Thymus (tissue), 14 donors: ENCODE data around the gene VAPB. TPM values are rescaled to one million over a fixed set of nuclear protein-coding genes. Genes with fewer than 3 reads are reported as not detected.

Experiments
- DNase-seq, 9 donors: peaks; one replicate each; pipeline ENCODE4 v3.0.0-alpha.2; 2013; ENCODE audit warnings: low spot score in 9 of 9, low read depth in 6 of 9, missing footprints in 1 of 9
- H3K27ac ChIP-seq, 2 donors: one replicate each; pipeline ENCODE4 v1.5.1; 2013; ENCODE audit warnings: control low read depth in 1 of 2, low read depth in 1 of 2, low read length in 1 of 2, mild to moderate bottlenecking in 1 of 2, moderate library complexity in 1 of 2
- H3K27me3 ChIP-seq, 2 donors: one replicate each; pipeline ENCODE4 v1.5.1; 2013; ENCODE audit warnings: low read length in 1 of 2; ENCODE audit not compliant: control insufficient read depth in 2 of 2, insufficient read depth in 1 of 2
- H3K36me3 ChIP-seq, 2 donors: one replicate each; pipeline ENCODE4 v1.5.1; 2013; ENCODE audit warnings: low read length in 1 of 2, mild to moderate bottlenecking in 1 of 2, moderate library complexity in 1 of 2; ENCODE audit not compliant: control insufficient read depth in 2 of 2, insufficient read depth in 2 of 2
- H3K4me1 ChIP-seq, 2 donors: one replicate each; pipeline ENCODE4 v1.5.1; 2013; ENCODE audit warnings: low read length in 2 of 2; ENCODE audit not compliant: control insufficient read depth in 2 of 2, insufficient read depth in 2 of 2
- H3K4me3 ChIP-seq, 2 donors: one replicate each; pipeline ENCODE4 v1.5.1; 2013; ENCODE audit warnings: low read length in 2 of 2, control low read depth in 1 of 2, mild to moderate bottlenecking in 1 of 2
- H3K9me3 ChIP-seq, 2 donors: one replicate each; pipeline ENCODE4 v1.5.1; 2013; ENCODE audit warnings: low read length in 1 of 2, mild to moderate bottlenecking in 1 of 2; ENCODE audit not compliant: control insufficient read depth in 2 of 2, insufficient read depth in 1 of 2
- WGBS: extraction: QIAGEN DNeasy Blood & Tissue Kit; methylation state at CpG from one replicate; pipeline ENCODE4 v1.1.7; 2013; 5-methylcytosine and 5-hydroxymethylcytosine counted together
- long read RNA-seq, 10 donors: transcript quantifications; one replicate each; lab custom pipeline, GENCODE V29; 2026
- polyA plus RNA-seq: library from polyadenylated mRNA; stranded (reverse); fragments of 200-250 nt; gene quantifications from one replicate; pipeline ENCODE4 v1.2.3, GENCODE V29; 2013
- total RNA-seq: library from RNA; stranded (reverse); fragments of 120-200 nt; gene quantifications from one replicate; pipeline ENCODE4 v1.2.4, GENCODE V29; 2013
- donor health status: healthy.

VAPB gene, protein sequence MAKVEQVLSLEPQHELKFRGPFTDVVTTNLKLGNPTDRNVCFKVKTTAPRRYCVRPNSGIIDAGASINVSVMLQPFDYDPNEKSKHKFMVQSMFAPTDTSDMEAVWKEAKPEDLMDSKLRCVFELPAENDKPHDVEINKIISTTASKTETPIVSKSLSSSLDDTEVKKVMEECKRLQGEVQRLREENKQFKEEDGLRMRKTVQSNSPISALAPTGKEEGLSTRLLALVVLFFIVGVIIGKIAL
- total RNA-seq (7.6 TPM), polyA plus RNA-seq (29.0 TPM)
- long read RNA-seq, donor 1 = 0 reads
- long read RNA-seq, donor 2, full-length matches to known transcripts = 11 of 11 reads
- long read RNA-seq, donor 2, partial matches to known transcripts = 0 of 11 reads
- long read RNA-seq, donor 2, other reads (novel, unspliced or antisense) = 0 of 11 reads
- long read RNA-seq, donor 3, full-length matches to known transcripts = 5 of 20 reads
- long read RNA-seq, donor 3, partial matches to known transcripts = 15 of 20 reads
- long read RNA-seq, donor 3, other reads (novel, unspliced or antisense) = 0 of 20 reads
- long read RNA-seq, donor 4, full-length matches to known transcripts = 6 of 6 reads
- long read RNA-seq, donor 4, partial matches to known transcripts = 0 of 6 reads
- long read RNA-seq, donor 4, other reads (novel, unspliced or antisense) = 0 of 6 reads
- long read RNA-seq, donor 5, full-length matches to known transcripts = 15 of 15 reads
- long read RNA-seq, donor 5, partial matches to known transcripts = 0 of 15 reads
- long read RNA-seq, donor 5, other reads (novel, unspliced or antisense) = 0 of 15 reads
- long read RNA-seq, donor 6, full-length matches to known transcripts = 8 of 37 reads
- long read RNA-seq, donor 6, partial matches to known transcripts = 29 of 37 reads
- long read RNA-seq, donor 6, other reads (novel, unspliced or antisense) = 0 of 37 reads
- long read RNA-seq, donor 7, full-length matches to known transcripts = 5 of 5 reads
- long read RNA-seq, donor 7, partial matches to known transcripts = 0 of 5 reads
- long read RNA-seq, donor 7, other reads (novel, unspliced or antisense) = 0 of 5 reads
- long read RNA-seq, donor 8, full-length matches to known transcripts = 7 of 7 reads
- long read RNA-seq, donor 8, partial matches to known transcripts = 0 of 7 reads
- long read RNA-seq, donor 8, other reads (novel, unspliced or antisense) = 0 of 7 reads
- long read RNA-seq, donor 9, full-length matches to known transcripts = 7 of 16 reads
- long read RNA-seq, donor 9, partial matches to known transcripts = 9 of 16 reads
- long read RNA-seq, donor 9, other reads (novel, unspliced or antisense) = 0 of 16 reads
- long read RNA-seq, donor 10, full-length matches to known transcripts = 12 of 12 reads
- long read RNA-seq, donor 10, partial matches to known transcripts = 0 of 12 reads
- long read RNA-seq, donor 10, other reads (novel, unspliced or antisense) = 0 of 12 reads

DNA sequence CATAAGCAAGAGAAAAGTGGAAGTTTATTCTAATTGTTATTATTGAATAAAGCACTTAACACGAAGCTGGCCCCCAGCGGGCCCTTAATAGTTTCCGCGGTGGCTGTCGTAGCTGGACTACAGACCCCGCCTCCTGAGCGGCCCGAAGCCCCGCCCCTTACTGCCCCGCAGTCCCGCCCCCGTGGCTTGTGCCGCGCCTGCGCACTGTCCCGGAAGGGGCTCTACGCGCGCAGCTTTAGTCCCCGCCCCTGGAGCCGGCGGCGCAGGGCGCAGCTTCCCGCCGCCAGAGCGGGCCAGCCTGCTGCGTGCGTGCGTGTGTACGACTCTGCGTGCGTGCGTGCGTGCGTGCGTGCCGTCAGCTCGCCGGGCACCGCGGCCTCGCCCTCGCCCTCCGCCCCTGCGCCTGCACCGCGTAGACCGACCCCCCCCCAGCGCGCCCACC is at the start of gene VAPB:
Gene VAPB, plus strand, starts transcription at position 348 of the 442 bp plus-strand sequence. CDS start 231 bp downstream, outside the sequence.
- H3K4me1 ChIP-seq = peaks cover 13% of the 10 kb centered on the region in 2 donors

DNA sequence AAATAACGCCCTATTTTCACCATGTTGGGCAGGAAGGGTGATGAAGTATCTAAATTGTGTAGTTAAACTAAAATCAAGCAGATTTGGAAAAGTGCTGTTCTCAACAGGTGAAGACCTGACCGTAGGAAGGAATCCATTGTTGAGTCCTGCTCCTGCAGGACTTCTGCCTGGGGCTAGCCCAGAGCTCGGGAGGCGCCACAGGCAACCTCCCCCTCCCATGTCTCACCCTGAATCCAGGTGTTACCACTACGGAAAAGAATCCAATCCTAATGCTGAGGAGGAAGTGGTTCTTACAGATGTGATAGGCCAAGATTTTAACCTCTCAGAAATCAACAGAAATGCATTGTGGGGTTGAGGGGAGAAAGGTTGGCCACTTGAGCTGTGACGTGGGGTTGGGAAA is 49.3 kb upstream of the VAPB start:
- Histone ChIP-seq H3K27me3 (no peaks in the 10 kb centered on the region), H3K36me3 (peaks cover 0 to 2% of the 10 kb centered on the region in 2 donors), H3K4me1 (no peaks in the 10 kb centered on the region), H3K27ac (no peak overlapping the region), H3K4me3 (no peak overlapping the region), H3K9me3 (no peaks in the 10 kb centered on the region)
- WGBS = 97% methylated on average over 6 of the region's 6 CpGs
- no peak for DNase-seq

More for the DNA sequence above, at the start of gene VAPB:
- Histone ChIP-seq H3K36me3 (peaks cover 2 to 15% of the 10 kb centered on the region in 2 donors), H3K27me3 (no peaks in the 10 kb centered on the region), H3K4me3 (peak within 1 kb of the TSS; percentile 83 to 84), H3K9me3 (no peaks in the 10 kb centered on the region), H3K27ac (peak within 1 kb of the TSS; percentile 89)
- peak; percentile 76 to 97 (median 91) for DNase-seq
- whole genome bisulfite sequencing = under 1% methylated on average over 51 of the region's 51 CpGs

DNA sequence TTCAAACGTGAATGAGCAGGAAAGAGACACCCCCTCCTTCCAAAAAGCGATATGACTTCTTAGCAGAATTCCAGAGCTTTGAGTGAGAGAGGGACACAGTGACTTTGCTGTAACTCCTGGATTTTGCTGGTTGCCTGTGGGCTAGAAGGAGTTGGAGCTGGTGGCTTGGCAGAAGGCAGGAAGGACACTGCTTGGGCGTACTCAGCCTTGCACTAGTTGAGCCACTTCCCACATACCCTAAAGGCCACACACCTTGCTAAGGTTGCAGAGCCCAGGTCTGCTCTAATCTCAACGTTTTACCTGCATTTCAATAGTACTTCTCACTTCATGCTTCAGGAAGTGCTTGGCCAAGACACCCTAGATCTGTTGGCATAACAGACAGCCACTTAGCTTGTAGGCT is 48.9 kb upstream of the VAPB start:
- H3K4me1 ChIP-seq = no peaks in the 10 kb centered on the region
- H3K9me3 ChIP-seq = no peaks in the 10 kb centered on the region
- 97% methylated on average over 4 of the region's 4 CpGs for WGBS
- H3K36me3 ChIP-seq = peaks cover 1 to 5% of the 10 kb centered on the region in 2 donors
- no peak overlapping the region for H3K27ac ChIP-seq
- H3K27me3 ChIP-seq = no peaks in the 10 kb centered on the region
- H3K4me3 ChIP-seq = no peak overlapping the region
- no peak for DNase-seq

DNA sequence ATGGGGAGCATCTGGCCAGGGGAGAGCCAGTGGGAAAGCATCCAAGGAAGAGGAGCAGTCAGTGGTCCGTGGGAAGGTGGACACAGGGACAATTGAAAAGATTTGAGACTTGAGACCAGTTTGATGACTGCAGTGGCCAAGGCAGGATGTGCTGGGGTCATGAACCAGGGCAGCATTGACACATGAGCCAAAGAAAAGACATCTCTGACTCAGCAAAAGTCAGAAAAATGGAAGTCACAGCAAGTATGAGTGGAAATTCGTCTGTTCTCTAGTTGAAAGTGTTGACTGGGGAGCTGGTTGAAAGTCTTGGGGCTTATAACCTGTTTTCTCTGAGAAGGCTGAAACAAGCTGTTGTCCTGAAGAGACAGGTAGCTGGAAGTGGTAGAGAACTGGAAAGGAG is 48.2 kb upstream of the VAPB start:
- no peaks in the 10 kb centered on the region for H3K9me3 ChIP-seq
- over 99% methylated on average over 2 of the region's 2 CpGs for WGBS
- no peak overlapping the region for H3K4me3 ChIP-seq
- no peak for DNase-seq
- no peaks in the 10 kb centered on the region for H3K27me3 ChIP-seq
- H3K36me3 ChIP-seq = peaks cover 8 to 12% of the 10 kb centered on the region in 2 donors
- H3K27ac ChIP-seq = no peak overlapping the region
- no peaks in the 10 kb centered on the region for H3K4me1 ChIP-seq

- Histone ChIP-seq H3K27ac (no peak overlapping the region), H3K4me3 (no peak overlapping the region), H3K27me3 (no peaks in the 10 kb centered on the region), H3K36me3 (peaks cover 18 to 19% of the 10 kb centered on the region in 2 donors), H3K9me3 (no peaks in the 10 kb centered on the region), H3K4me1 (no peaks in the 10 kb centered on the region)
- 97% methylated on average over 3 of the region's 3 CpGs for WGBS
- no peak for DNase-seq
Observed at GRCh38 chr20:58342104-58342945, 46.7 kb upstream of the VAPB start.

GRCh38 chr20:58344741-58345140 is 44.3 kb upstream of the VAPB start:
- H3K4me3 ChIP-seq = no peak overlapping the region
- H3K9me3 ChIP-seq = no peaks in the 10 kb centered on the region
- no peaks in the 10 kb centered on the region for H3K27me3 ChIP-seq
- WGBS = 98% methylated on average over 4 of the region's 4 CpGs
- no peak overlapping the region for H3K27ac ChIP-seq
- DNase-seq = no peak
- no peaks in the 10 kb centered on the region for H3K4me1 ChIP-seq
- H3K36me3 ChIP-seq = peaks cover 18 to 22% of the 10 kb centered on the region in 2 donors

- Histone ChIP-seq H3K4me1 (no peaks in the 10 kb centered on the region), H3K4me3 (no peak overlapping the region), H3K36me3 (peaks cover 24 to 27% of the 10 kb centered on the region in 2 donors), H3K27ac (no peak overlapping the region), H3K27me3 (no peaks in the 10 kb centered on the region), H3K9me3 (no peaks in the 10 kb centered on the region)
- WGBS = 97% methylated on average over 3 of the region's 3 CpGs
- no peak for DNase-seq
Observed at GRCh38 chr20:58349570-58349969, 39.5 kb upstream of the VAPB start.

GRCh38 chr20:58352468-58352867 is 36.6 kb upstream of the VAPB start:
- WGBS = 95% methylated on average over 2 of the region's 2 CpGs
- no peaks in the 10 kb centered on the region for H3K27me3 ChIP-seq
- no peak for DNase-seq
- no peaks in the 10 kb centered on the region for H3K4me1 ChIP-seq
- no peak overlapping the region for H3K4me3 ChIP-seq
- H3K27ac ChIP-seq = no peak overlapping the region
- H3K36me3 ChIP-seq = peaks cover 22 to 23% of the 10 kb centered on the region in 2 donors
- H3K9me3 ChIP-seq = no peaks in the 10 kb centered on the region
